HG03460 (cell line): Measurements from ENCODE around the gene GATD1.

ENCODE experiments used
- ATAC-seq: cut with Tn5 transposase; IDR thresholded peaks from one replicate; pipeline ENCODE4 v1.9.1; 2021; ENCODE audit not compliant: unreplicated experiment

Gene GATD1

DNA sequence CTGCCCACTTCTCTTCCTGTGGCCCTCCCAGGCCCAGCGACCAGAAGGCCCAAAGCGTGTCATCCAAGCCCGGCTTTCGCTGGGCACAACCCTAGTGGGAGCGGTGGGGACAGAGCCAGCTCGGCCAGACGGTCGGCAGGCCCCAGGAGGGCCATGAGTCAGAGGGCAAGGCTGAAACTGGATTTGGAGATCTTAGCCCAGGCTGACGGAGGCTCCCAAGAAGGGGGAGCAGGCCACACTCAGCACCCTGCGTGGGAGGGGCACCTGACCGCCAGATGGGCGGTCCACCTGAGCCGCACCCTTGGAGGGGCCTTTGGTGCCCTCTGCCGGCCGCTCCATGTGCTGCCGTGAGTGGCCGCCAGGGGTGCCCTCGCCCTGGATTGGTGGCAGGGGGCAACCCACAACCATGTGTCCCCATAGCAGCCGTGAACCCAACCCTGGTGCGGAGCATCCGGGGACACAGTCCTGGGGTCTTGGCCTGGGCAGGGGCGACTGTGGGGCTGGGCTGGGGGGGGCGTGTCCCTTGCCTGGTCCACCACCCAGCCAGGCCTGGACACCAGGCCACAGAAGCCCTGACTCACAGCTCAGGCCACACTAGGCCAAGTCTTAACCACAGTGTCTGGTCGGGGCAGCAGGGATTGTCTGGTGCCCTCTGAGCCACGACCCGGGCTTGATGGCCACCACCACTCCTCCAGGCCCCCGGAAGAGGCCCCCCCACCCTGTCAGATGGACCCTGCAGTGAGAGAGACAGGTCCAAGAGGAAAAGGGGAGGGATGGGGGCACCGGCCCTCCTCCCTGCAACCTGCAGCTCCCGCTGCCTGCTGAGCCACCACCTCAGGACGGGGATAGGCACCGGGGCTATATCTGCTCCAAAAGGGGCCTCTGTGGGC is 49.2 kb downstream of the GATD1 start:
- no peak for ATAC-seq

DNA sequence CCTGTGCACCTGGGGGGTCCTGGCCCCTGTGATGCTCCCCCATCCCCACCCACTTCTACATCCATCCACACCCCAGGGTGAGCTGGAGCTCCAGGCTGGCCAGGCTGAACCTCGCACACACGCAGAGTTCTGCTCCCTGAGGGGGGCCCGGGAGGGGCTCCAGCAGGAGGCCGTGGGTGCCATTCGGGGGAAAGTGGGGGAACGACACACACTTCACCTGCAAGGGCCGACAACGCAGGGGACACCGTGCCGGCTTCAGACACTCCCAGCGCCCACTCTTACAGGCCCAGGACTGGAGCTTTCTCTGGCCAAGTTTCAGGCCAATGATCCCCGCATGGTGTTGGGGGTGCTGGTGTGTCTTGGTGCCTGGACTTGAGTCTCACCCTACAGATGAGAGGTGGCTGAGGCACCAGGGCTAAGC is 50.0 kb downstream of the GATD1 start:
- no peak for ATAC-seq

- no peak for ATAC-seq
These were observed 50.7 kb downstream of the GATD1 start for GRCh38 chr11:726278-727220.

GRCh38 chr11:725624-726202 is 51.6 kb downstream of the GATD1 start:
- no peak for ATAC-seq

GRCh38 chr11:724778-725386 is 52.4 kb downstream of the GATD1 start:
- no peak for ATAC-seq

DNA sequence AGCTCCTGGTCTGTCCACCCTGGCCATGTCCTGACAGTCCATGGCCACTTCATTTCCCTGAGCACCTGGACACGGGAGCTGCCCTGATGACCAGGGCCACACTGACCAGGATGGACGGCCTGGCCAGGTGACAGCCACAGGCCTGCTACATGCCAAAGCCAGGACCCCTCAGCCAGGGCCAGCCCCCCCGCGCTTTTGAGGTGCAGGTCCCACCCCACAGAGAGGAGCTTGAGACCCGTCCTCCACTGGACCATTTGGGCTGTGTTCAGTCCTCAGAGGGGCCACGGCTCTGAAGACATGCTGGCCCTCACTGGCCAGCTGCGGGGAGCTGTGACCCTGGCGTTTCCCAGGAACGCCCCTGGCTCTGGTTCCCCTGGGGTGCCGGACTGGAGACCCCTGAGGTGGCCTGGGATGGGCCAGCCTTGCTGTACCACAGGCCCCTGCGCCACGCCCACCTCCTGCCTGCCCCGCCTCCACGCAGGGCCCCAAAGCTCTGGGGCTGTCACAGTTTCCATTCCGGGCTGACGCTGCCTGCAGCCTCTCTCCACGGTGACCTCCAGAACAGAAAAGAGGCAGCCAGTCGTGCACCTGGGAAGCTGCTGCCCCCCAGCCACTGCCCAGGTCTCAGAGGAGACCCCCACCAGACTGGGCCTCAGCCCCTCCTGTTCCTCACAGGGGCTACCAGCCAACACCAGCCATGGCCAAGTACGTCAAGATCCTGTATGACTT is 53.1 kb downstream of the GATD1 start:
- no peak for ATAC-seq

GRCh38 chr11:723120-723883 is 54.0 kb downstream of the GATD1 start:
- no peak for ATAC-seq

- ATAC-seq, result no peak
These were observed 54.9 kb downstream of the GATD1 start for GRCh38 chr11:722346-722811.

GRCh38 chr11:721741-722345 is 55.4 kb downstream of the GATD1 start:
- ATAC-seq, result no peak

DNA sequence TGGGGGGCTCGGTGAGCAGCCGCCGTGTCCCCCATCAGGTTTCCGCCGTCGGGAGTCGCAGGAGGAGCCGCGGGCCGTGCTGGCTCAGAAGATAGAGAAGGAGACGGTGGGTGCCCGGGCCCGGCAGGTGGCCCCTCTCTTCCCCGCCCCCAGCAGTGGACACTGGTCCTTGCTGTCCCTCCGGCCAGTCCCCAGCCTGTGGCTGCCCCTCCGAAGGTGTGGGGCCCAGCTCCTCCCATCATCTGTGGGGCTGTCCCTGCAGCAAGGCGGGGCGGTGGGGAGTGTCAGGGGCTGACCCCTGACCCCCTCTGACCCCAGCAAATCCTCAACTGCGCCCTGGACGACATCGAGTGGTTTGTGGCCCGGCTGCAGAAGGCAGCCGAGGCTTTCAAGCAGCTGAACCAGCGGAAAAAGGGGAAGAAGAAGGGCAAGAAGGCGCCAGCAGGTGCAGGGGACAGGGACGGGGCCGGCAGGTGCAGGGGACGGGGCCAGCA is 56.0 kb downstream of the GATD1 start:
- ATAC-seq, result no peak

DNA sequence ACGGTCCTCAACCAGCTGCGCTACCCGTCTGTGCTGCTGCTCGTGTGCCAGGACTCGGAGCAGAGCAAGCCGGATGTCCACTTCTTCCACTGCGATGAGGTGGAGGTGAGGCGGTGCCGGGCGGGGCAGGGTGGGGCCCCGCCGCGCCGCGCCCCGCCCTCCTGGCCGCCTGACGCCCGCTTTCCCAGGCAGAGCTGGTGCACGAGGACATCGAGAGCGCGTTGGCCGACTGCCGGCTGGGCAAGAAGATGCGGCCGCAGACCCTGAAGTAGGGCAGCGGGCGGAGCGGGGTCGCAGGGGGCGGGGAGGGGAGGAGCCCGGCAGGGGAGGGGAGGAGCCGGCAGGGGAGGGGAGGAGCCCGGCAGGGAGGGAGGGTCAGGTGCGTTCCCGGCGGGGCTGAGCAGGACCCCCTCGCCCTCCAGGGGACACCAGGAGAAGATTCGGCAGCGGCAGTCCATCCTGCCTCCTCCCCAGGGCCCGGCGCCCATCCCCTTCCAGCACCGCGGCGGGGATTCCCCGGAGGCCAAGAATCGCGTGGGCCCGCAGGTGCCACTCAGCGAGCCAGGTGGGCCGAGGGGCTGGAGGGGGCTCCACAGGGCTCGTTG is 56.5 kb downstream of the GATD1 start:
- ATAC-seq, result no peak

GRCh38 chr11:720017-720641 is 57.2 kb downstream of the GATD1 start:
- ATAC-seq, result no peak

- ATAC-seq, result no peak
These were observed 57.9 kb downstream of the GATD1 start for GRCh38 chr11:719214-720016.
